ENCODE data around the gene TGFBR1. TPM values are rescaled to one million over a fixed set of nuclear protein-coding genes. Genes with fewer than 3 reads are reported as not detected.
A peak's percentile ranks its signal among the peaks of the same experiment; 100 is the strongest.

Gene TGFBR1
- polyA plus RNA-seq (2012; ENCODE audit: low read depth, missing spikeins): 4.2 TPM

DNA sequence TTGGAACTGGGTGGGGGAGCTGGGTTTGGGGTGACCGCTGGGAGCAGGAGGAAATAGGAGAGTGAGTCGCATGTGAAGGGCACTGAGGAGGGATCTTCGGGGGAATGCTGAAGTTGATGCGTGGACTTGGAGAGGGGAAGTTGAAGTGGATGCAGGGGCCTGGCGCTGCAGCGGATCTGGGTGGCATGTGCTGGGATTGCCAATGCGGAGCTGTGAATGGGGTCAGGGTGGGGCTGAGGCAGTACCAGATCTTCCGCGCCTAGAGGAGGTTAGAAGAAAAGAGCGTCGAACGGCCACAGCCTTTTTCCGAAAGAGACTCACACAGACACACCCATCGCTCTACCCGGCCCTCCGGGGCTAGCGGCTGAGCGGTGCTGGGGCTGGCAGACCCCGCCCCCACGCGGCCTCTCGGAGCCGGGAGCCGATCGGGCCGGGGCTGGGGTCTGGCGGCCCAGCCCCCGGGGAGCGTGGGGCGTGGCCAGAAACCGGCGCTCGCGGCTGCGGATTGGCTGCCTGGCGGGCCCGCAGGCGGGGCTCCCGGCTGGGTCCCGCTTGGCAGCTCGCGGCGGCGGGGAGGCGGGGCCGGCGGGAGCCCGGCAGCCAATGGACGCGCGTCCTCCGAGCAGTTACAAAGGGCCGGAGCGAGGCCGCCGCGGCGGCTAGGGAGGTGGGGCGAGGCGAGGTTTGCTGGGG, at the start of gene TGFBR1:
TSS of gene TGFBR1 (plus strand) at position 655 of the 693 bp plus-strand sequence. CDS start 93 bp downstream, outside the sequence.
- peak; percentile 89 for FAIRE-seq
- TF ChIP-seq SPI1 (IDR thresholded peaks at IDR 0.05; ENCODE audit: low read depth, low read length) (no peak), POLR2A (IDR thresholded peaks at IDR 0.05; ENCODE audit: low read depth, low read length) (peak; percentile 57; the same call in 1 of the 2 replicates), TAF1 (IDR thresholded peaks at IDR 0.05; ENCODE audit: low read depth, low read length) (0 out of 2 replicates have a peak, but pooled peaks have one; percentile 38)
- peak; percentile 97 for DNase-seq (ENCODE audit: insufficient read length, low spot score)

DNA sequence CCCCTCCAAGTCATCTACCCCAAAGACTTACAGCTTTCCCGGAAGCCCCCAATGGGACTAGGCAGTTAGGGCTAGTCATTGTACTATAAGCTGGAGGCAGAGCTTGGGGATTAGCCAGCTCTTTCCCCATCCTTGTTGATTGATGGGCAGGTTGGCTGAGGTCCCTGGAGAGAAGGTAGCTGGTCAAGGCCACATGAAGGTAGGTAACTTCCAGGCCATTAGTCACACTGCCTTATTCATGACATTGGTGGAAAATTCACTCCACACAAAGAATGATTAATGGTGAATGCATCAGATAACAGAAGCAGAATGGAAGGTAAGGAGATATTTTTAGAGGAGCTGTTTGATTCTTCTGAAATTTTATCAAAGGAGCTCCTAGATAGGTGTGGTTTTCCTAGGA, 49.5 kb upstream of the TGFBR1 start:
- TF ChIP-seq POLR2A (IDR thresholded peaks at IDR 0.05; ENCODE audit: low read depth, low read length) (no peak), POLR2AphosphoS5 (IDR thresholded peaks at IDR 0.05; ENCODE audit: low read depth, low read length) (no peak), PAX5 (IDR thresholded peaks at IDR 0.05; ENCODE audit: insufficient read depth, low read length, severe bottlenecking) (no peak), POU2F2 (IDR thresholded peaks at IDR 0.05; ENCODE audit: low read depth, low read length) (no peak), SPI1 (IDR thresholded peaks at IDR 0.05; ENCODE audit: low read depth, low read length) (no peak), TAF1 (IDR thresholded peaks at IDR 0.05; ENCODE audit: low read depth, low read length) (no peak)
- FAIRE-seq (no peak), DNase-seq (ENCODE audit: insufficient read length, low spot score) (no peak)

DNA sequence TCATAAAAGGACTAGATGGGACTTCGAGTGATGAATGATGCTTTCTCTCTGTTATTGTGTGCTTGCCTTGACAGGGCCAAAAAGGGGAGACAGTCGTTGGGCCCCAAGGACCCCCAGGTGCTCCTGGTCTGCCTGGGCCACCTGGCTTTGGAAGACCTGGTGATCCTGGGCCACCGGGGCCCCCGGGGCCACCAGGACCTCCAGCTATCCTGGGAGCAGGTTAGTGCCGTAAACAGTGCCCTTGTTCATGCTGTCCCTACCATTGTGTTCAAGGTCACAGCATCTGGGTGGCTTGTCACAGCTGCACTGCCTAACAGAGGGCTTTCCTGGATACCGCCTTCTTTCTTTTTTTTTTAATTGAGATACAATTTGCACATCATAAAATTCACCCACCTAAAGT, 48.7 kb upstream of the TGFBR1 start:
- TF ChIP-seq TAF1 (IDR thresholded peaks at IDR 0.05; ENCODE audit: low read depth, low read length) (no peak), POLR2A (IDR thresholded peaks at IDR 0.05; ENCODE audit: low read depth, low read length) (no peak), POLR2AphosphoS5 (IDR thresholded peaks at IDR 0.05; ENCODE audit: low read depth, low read length) (no peak), PAX5 (IDR thresholded peaks at IDR 0.05; ENCODE audit: insufficient read depth, low read length, severe bottlenecking) (no peak), SPI1 (IDR thresholded peaks at IDR 0.05; ENCODE audit: low read depth, low read length) (no peak), POU2F2 (IDR thresholded peaks at IDR 0.05; ENCODE audit: low read depth, low read length) (no peak)
- no peak for DNase-seq (ENCODE audit: insufficient read length, low spot score)
- FAIRE-seq: no peak

DNA sequence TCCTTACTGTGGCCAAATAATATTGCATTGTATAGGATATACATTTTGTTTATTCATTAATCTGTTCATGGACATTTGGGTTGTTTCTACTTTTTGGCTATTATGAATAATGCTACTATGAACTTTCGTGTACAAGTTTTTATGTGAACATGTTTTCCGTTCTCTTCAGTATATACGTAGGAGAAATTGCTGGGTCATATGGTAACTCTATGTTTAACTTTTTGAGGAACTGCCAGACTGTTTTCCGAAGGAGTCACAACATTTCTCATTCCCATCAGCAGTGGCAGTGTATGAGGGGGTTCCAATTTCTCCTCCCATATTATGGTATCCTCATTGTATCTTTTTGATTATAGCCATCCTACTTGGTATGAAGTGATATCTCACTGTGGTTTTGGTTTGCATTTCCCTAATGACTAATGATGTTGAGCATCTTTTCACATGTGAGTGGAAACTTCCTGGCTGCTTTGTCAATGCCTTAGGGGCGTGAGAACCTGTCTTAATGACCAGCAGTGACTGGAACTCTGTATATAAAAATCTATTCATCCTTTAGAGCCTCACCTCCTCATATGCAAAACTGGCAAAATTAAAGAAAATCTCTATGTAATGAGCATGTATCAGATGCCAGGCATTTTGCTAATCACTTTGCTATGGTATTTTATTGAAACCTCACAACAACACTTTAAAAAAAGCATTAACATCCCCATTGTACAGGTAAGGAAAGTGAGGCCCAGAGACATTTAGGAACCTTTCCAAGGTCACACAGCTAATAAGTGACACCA, 47.8 kb upstream of the TGFBR1 start:
- no peak for FAIRE-seq
- DNase-seq (ENCODE audit: insufficient read length, low spot score): no peak

DNA sequence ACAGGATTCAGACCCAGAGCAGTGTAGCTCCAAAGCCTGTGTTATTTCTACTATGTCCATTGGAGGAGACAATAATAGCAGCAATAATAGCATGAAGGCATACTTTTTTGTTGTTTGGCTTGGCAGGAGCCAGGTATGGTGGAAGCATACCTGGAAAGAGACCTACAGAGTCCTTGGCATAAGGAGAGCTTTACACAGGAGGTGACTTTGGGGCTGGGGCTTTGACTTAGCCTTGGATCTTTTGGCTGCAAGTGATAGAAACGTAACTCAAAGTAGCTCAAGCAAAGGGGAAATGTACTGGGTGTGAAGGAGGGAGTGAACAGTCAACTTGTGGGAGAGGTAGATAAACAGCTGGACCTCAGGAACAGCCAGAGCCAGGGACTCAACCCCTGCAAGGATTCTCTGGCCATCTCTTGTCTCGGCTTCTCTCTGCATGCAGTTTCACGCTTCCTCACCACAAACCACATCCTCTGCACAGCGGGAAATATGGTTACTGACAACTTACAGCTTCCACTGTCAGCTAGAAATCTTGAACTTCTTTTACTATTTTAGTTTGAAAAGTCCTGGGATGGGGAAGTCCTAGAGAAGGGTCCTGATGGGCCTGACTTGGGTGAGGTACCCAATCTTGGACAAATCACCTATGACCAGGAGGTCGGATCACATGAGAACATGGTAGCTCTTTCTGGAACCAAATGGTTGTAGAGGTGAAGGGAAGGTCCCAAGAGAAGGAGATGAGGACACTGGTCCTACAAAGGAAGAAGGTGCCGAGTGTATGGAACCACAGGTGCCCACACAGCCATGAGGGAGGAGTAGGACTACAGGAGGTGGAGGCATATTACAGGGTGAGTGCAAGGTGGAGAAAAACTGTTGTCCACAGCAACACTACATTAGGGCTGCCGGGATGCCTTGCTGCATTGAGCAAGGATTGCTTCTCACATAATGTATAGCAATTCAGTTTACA, 47.0 kb upstream of the TGFBR1 start:
- DNase-seq (ENCODE audit: insufficient read length, low spot score) (peak; percentile 44), FAIRE-seq (peak; percentile 59)
- TF ChIP-seq POLR2A (IDR thresholded peaks at IDR 0.05; ENCODE audit: low read depth, low read length): no peak
- TF ChIP-seq PAX5 (IDR thresholded peaks at IDR 0.05; ENCODE audit: insufficient read depth, low read length, severe bottlenecking): no peak
- peak; percentile 49; the same call in 1 of the 2 replicates for TF ChIP-seq SPI1 (IDR thresholded peaks at IDR 0.05; ENCODE audit: low read depth, low read length)
- TF ChIP-seq POU2F2 (IDR thresholded peaks at IDR 0.05; ENCODE audit: low read depth, low read length): peak; percentile 71; the same call in 1 of the 2 replicates
- TF ChIP-seq POLR2AphosphoS5 (IDR thresholded peaks at IDR 0.05; ENCODE audit: low read depth, low read length): no peak
- TF ChIP-seq TAF1 (IDR thresholded peaks at IDR 0.05; ENCODE audit: low read depth, low read length): no peak

More for the DNA sequence above, 47.8 kb upstream of the TGFBR1 start:
- TF ChIP-seq SPI1 (IDR thresholded peaks at IDR 0.05; ENCODE audit: low read depth, low read length) (no peak), PAX5 (IDR thresholded peaks at IDR 0.05; ENCODE audit: insufficient read depth, low read length, severe bottlenecking) (no peak), POU2F2 (IDR thresholded peaks at IDR 0.05; ENCODE audit: low read depth, low read length) (no peak), POLR2AphosphoS5 (IDR thresholded peaks at IDR 0.05; ENCODE audit: low read depth, low read length) (no peak), POLR2A (IDR thresholded peaks at IDR 0.05; ENCODE audit: low read depth, low read length) (no peak), TAF1 (IDR thresholded peaks at IDR 0.05; ENCODE audit: low read depth, low read length) (no peak)

DNA sequence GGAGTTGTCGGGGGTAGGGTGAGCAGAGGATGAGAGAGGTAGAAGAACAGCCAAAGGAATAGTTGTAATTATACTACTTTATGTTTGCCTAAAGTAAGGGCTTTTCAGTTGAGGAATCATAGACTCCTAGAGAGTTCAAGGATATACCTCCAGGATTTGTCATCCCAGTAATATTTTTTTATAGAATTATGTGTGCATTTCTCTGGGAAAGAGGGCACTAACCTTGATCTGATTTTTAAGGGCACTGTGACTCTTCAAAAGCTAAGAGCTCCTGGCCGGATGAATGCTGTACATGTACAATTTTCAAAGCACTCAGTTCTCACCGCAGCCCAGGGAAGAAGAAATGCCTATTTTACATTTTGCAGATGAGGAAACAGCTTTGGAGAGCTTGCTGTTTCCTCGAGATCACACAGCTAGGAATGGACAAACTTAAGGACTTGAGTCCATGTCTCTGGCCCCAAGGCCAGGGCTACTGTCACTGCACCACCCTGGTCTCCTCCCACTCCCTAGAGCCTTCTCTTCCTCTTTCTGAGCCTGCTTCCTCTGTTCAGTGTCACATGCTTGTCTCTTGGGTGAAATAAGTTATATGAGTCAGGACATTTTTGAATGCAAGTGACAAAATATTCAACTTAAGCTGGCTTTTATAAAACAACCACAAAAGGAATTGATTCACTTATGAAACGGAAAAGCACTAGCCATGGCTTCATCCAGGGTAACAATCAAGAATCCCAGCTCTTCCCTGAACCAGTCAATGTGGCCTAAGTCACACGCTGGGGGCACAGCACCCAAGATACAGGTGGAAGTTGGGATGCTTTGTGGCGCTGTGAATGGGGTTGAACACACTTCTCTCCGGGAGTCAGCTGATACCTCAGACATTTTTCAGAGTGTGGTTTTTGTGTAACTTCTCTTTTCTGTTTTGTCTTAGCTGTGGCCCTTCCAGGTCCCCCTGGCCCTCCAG, 45.7 kb upstream of the TGFBR1 start:
- peak; percentile 43 for DNase-seq (ENCODE audit: insufficient read length, low spot score)
- TF ChIP-seq SPI1 (IDR thresholded peaks at IDR 0.05; ENCODE audit: low read depth, low read length) (peak; percentile 93), POU2F2 (IDR thresholded peaks at IDR 0.05; ENCODE audit: low read depth, low read length) (no peak)
- FAIRE-seq: peak; percentile 69

DNA sequence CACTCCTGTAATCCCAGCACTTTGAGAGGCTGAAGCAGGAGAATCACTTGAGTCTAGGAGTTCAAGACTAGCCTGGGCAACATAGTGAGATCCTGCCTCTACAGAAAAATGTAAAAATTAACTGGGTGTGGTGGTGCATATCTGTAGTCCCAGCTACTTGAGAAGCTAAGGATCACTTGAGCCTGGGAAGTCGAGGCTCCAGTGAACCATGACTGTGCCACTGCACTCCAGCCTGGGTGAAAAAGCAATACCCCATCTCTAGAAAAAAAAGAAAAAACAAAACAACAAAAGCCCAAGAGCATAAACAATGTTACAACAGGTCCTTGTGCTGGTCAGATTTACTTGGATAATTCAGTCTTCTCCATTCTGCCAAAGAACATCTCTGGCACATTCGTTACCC, 44.3 kb upstream of the TGFBR1 start:
- no peak for FAIRE-seq
- TF ChIP-seq POLR2A (IDR thresholded peaks at IDR 0.05; ENCODE audit: low read depth, low read length) (no peak), SPI1 (IDR thresholded peaks at IDR 0.05; ENCODE audit: low read depth, low read length) (no peak), POU2F2 (IDR thresholded peaks at IDR 0.05; ENCODE audit: low read depth, low read length) (no peak), POLR2AphosphoS5 (IDR thresholded peaks at IDR 0.05; ENCODE audit: low read depth, low read length) (no peak), PAX5 (IDR thresholded peaks at IDR 0.05; ENCODE audit: insufficient read depth, low read length, severe bottlenecking) (no peak), TAF1 (IDR thresholded peaks at IDR 0.05; ENCODE audit: low read depth, low read length) (no peak)

DNA sequence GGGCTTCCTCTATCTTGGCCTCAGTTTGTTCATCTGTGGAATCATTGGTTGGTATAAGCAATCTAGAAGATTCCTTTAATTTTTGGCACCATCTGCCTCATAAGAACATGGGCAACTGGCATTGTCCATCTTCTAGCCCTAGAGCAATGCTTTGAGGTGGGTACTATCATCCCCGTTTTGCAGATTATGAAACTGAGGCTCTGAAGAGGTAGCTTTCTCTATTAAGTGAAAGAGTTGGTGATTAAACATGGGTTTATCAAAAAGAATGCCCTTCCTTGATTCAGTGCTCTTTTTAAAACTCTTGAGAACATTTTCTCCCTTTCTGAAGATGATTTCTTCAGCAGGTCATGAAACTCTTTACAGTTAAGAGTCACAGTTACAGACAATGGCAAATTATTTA, 42.4 kb upstream of the TGFBR1 start:
- DNase-seq (ENCODE audit: insufficient read length, low spot score) (no peak), FAIRE-seq (no peak)
- TF ChIP-seq POLR2A (IDR thresholded peaks at IDR 0.05; ENCODE audit: low read depth, low read length): no peak
- no peak for TF ChIP-seq TAF1 (IDR thresholded peaks at IDR 0.05; ENCODE audit: low read depth, low read length)
- no peak for TF ChIP-seq SPI1 (IDR thresholded peaks at IDR 0.05; ENCODE audit: low read depth, low read length)
- no peak for TF ChIP-seq POU2F2 (IDR thresholded peaks at IDR 0.05; ENCODE audit: low read depth, low read length)
- TF ChIP-seq POLR2AphosphoS5 (IDR thresholded peaks at IDR 0.05; ENCODE audit: low read depth, low read length): no peak
- no peak for TF ChIP-seq PAX5 (IDR thresholded peaks at IDR 0.05; ENCODE audit: insufficient read depth, low read length, severe bottlenecking)

More for the DNA sequence above, 44.3 kb upstream of the TGFBR1 start:
- no peak for DNase-seq (ENCODE audit: insufficient read length, low spot score)
